ENCODE data around the gene CSAD. TPM values are rescaled to one million over a fixed set of nuclear protein-coding genes. Genes with fewer than 3 reads are reported as not detected.

Gene CSAD
- polyA plus RNA-seq, 1 donor (not counting 4 experiments of a cell fraction or from before 2014, with no cell fraction given): 19.5 TPM

DNA sequence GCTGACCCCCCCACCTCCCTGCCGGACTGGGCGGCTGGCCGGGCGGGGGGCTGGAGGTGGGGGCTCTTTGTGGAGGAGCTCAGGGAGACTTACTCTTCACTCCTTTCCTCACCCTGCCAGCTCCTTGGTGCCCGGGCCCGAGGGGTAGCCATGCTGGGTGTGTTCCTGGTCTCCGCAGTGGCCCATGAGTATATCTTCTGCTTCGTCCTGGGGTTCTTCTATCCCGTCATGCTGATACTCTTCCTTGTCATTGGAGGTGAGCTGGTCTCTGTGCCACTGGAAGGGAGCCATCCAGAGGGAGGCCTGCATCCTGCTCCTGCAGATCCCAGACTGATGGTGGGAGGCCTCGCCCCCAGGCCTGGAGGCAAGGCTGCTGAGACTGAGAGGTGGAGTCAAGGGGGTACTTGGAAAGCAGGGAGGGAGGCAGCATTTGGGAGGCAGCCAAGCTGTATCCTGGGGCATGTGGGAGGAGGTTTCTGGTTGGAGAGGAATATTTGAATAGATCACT, 57.7 kb downstream of the CSAD start:
- no peak for DNase-seq (ENCODE audit: low read depth, low spot score)
- TF ChIP-seq CTCF (optimal IDR thresholded peaks at IDR 0.05 in 1 of 3, IDR thresholded peaks at IDR 0.05 in 1 of 3, conservative IDR thresholded peaks at IDR 0.05 in 1 of 3; ENCODE audit: extremely low read depth in 1 of 3, insufficient read depth in 2 of 3, low read length in 3 of 3) (no peak), EZH2 (IDR thresholded peaks at IDR 0.05; ENCODE audit: low read length) (no peak)
- no peaks in the 10 kb centered on the region for H3K79me2 ChIP-seq (ENCODE audit: control insufficient read depth, insufficient read depth, low read length)

GRCh38 chr12:53120685-53121525, 59.8 kb downstream of the CSAD start:
- dilution Hi-C loops (cut with MboI; ENCODE audit: extremely low pct_ligation_motif_present, low sequenced_read_pairs): no loop called here
- FAIRE-seq: no peak

More for the DNA sequence above, 57.7 kb downstream of the CSAD start:
- H3K4me2 ChIP-seq (ENCODE audit: control insufficient read depth, extremely low read depth, insufficient read depth, low read depth, low read length): no peak overlapping the region
- no peaks in the 10 kb centered on the region for H3K36me3 ChIP-seq (ENCODE audit: control insufficient read depth in 2 of 2, extremely low read depth in 1 of 2, insufficient read depth in 2 of 2, low read length in 2 of 2)
- no peak for FAIRE-seq
- no peak overlapping the region for H3K9ac ChIP-seq (ENCODE audit: control insufficient read depth, extremely low read depth, insufficient read depth, low read length)
- H2AFZ ChIP-seq (ENCODE audit: control insufficient read depth, low read length): no peak overlapping the region
- dilution Hi-C loops (cut with MboI; ENCODE audit: extremely low pct_ligation_motif_present, low sequenced_read_pairs): no loop called here
- H3K27ac ChIP-seq (ENCODE audit: control insufficient read depth, insufficient read depth, low read length): no peak overlapping the region
- H4K20me1 ChIP-seq (ENCODE audit: control insufficient read depth, extremely low read depth, insufficient read depth, low read length): no peaks in the 10 kb centered on the region
- H3K9me3 ChIP-seq (ENCODE audit: control insufficient read depth, low read depth, low read length): no peaks in the 10 kb centered on the region
- peaks cover 6% of the 10 kb centered on the region for H3K4me1 ChIP-seq (ENCODE audit: control insufficient read depth, extremely low read depth, insufficient read depth, low read length)
- H3K4me3 ChIP-seq (ENCODE audit: control insufficient read depth in 2 of 3, extremely low read depth in 1 of 3, insufficient read depth in 2 of 3, low read depth in 1 of 3, low read length in 3 of 3): no peak overlapping the region
- peaks cover 2% of the 10 kb centered on the region for H3K9me1 ChIP-seq (ENCODE audit: control insufficient read depth, extremely low read depth, insufficient read depth, low read length)
- no peaks in the 10 kb centered on the region for H3K27me3 ChIP-seq (ENCODE audit: control insufficient read depth, extremely low read depth, insufficient read depth, low read length)

More at GRCh38 chr12:53120685-53121525, 59.8 kb downstream of the CSAD start:
- Histone ChIP-seq H4K20me1 (ENCODE audit: control insufficient read depth, extremely low read depth, insufficient read depth, low read length) (no peaks in the 10 kb centered on the region), H3K4me3 (ENCODE audit: control insufficient read depth in 2 of 3, extremely low read depth in 1 of 3, insufficient read depth in 2 of 3, low read depth in 1 of 3, low read length in 3 of 3) (no peak overlapping the region), H3K36me3 (ENCODE audit: control insufficient read depth in 2 of 2, extremely low read depth in 1 of 2, insufficient read depth in 2 of 2, low read length in 2 of 2) (no peaks in the 10 kb centered on the region), H2AFZ (ENCODE audit: control insufficient read depth, low read length) (no peak overlapping the region), H3K27me3 (ENCODE audit: control insufficient read depth, extremely low read depth, insufficient read depth, low read length) (no peaks in the 10 kb centered on the region), H3K9me3 (ENCODE audit: control insufficient read depth, low read depth, low read length) (no peaks in the 10 kb centered on the region), H3K9me1 (ENCODE audit: control insufficient read depth, extremely low read depth, insufficient read depth, low read length) (peaks cover 2% of the 10 kb centered on the region), H3K4me1 (ENCODE audit: control insufficient read depth, extremely low read depth, insufficient read depth, low read length) (peaks cover 6% of the 10 kb centered on the region), H3K9ac (ENCODE audit: control insufficient read depth, extremely low read depth, insufficient read depth, low read length) (no peak overlapping the region), H3K4me2 (ENCODE audit: control insufficient read depth, extremely low read depth, insufficient read depth, low read depth, low read length) (no peak overlapping the region), H3K27ac (ENCODE audit: control insufficient read depth, insufficient read depth, low read length) (no peak overlapping the region), H3K79me2 (ENCODE audit: control insufficient read depth, insufficient read depth, low read length) (no peaks in the 10 kb centered on the region)
- no peak for DNase-seq (ENCODE audit: low read depth, low spot score)
- no peak for TF ChIP-seq CTCF (optimal IDR thresholded peaks at IDR 0.05 in 1 of 3, IDR thresholded peaks at IDR 0.05 in 1 of 3, conservative IDR thresholded peaks at IDR 0.05 in 1 of 3; ENCODE audit: extremely low read depth in 1 of 3, insufficient read depth in 2 of 3, low read length in 3 of 3)
- TF ChIP-seq EZH2 (IDR thresholded peaks at IDR 0.05; ENCODE audit: low read length): no peak

Measured in keratinocyte (primary cell).